Osteoblast (primary cell): ENCODE measurements around the gene PDE4B. TPM values are rescaled to one million over a fixed set of nuclear protein-coding genes. Genes with fewer than 3 reads are reported as not detected.

Experiments used
- DNase-seq: peaks from one replicate; pipeline ENCODE4 v3.0.0; 2011; ENCODE audit warnings: low spot score, mixed read lengths; ENCODE audit not compliant: insufficient read length; ENCODE audit errors: missing footprints
- H2AFZ ChIP-seq: 2 replicates; pipeline ENCODE4 v1.6.0; 2011; ENCODE audit warnings: mild to moderate bottlenecking, low read length
- H3K27ac ChIP-seq: 2 replicates; pipeline ENCODE4 v1.5.1; 2011; ENCODE audit warnings: mild to moderate bottlenecking, low read depth, low read length, moderate library complexity
- H3K27me3 ChIP-seq: 2 replicates; pipeline ENCODE4 v1.6.0; 2012; ENCODE audit warnings: mild to moderate bottlenecking, control low read depth, inconsistent platforms, low read length, moderate library complexity; ENCODE audit not compliant: insufficient read depth
- H3K36me3 ChIP-seq: 2 replicates; pipeline ENCODE4 v1.5.1; 2011; ENCODE audit warnings: mild to moderate bottlenecking, low read length, control low read depth, moderate library complexity; ENCODE audit not compliant: insufficient read depth
- H3K4me1 ChIP-seq: 2 replicates; pipeline ENCODE4 v1.5.1; 2011; ENCODE audit warnings: mild to moderate bottlenecking, low read length, control low read depth, moderate library complexity; ENCODE audit not compliant: insufficient read depth
- H3K4me2 ChIP-seq: 2 replicates; pipeline ENCODE4 v1.6.0; 2011; ENCODE audit warnings: mild to moderate bottlenecking, low read length; ENCODE audit not compliant: insufficient read depth
- H3K4me3 ChIP-seq: fragments of 200-600 bp; sonication (generic); 3 replicates; pipeline ENCODE4 v1.5.1; 2012; ENCODE audit warnings: mild to moderate bottlenecking, low read length, inconsistent platforms; ENCODE audit not compliant: insufficient read depth
- H3K79me2 ChIP-seq: 2 replicates; pipeline ENCODE4 v1.6.0; 2012; ENCODE audit warnings: mild to moderate bottlenecking, low read length, control low read depth, inconsistent platforms; ENCODE audit not compliant: insufficient read depth
- H3K9me3 ChIP-seq: 2 replicates; pipeline ENCODE4 v1.5.1; 2011; ENCODE audit warnings: low read depth, low read length, control low read depth
- H4K20me1 ChIP-seq: 2 replicates; pipeline ENCODE4 v1.6.0; 2012; ENCODE audit warnings: mild to moderate bottlenecking, low read length, control low read depth; ENCODE audit not compliant: insufficient read depth
- CTCF ChIP-seq: IDR thresholded peaks from 2 replicates; pipeline ENCODE4 v1.5.1; 2011; ENCODE audit warnings: mild to moderate bottlenecking, low read depth, low read length, moderate library complexity; ENCODE audit errors: extremely low read depth
- total RNA-seq: library from RNA; depleted of rRNA; stranded (reverse); fragments of >200 nt; gene quantifications from 2 replicates; pipeline ENCODE4 v1.2.3, GENCODE V29; 2012

The PDE4B gene
- total RNA-seq, 1 donor: 21.4 TPM

- Histone ChIP-seq H3K79me2 (no peaks in the 10 kb centered on the region), H3K4me1 (peaks cover 20% of the 10 kb centered on the region), H3K27ac (no peak overlapping the region), H3K9me3 (no peaks in the 10 kb centered on the region), H2AFZ (no peak overlapping the region), H3K36me3 (no peaks in the 10 kb centered on the region), H4K20me1 (no peaks in the 10 kb centered on the region), H3K27me3 (no peaks in the 10 kb centered on the region), H3K4me3 (no peak overlapping the region), H3K4me2 (no peak overlapping the region)
- TF ChIP-seq CTCF: no peak
- DNase-seq: no peak
These were observed 498.3 kb downstream of the PDE4B start for GRCh38 chr1:66290761-66291530.

- Histone ChIP-seq H3K27me3 (no peaks in the 10 kb centered on the region), H3K36me3 (no peaks in the 10 kb centered on the region), H3K4me2 (no peak overlapping the region), H3K27ac (no peak overlapping the region), H3K79me2 (no peaks in the 10 kb centered on the region), H3K9me3 (no peaks in the 10 kb centered on the region), H4K20me1 (no peaks in the 10 kb centered on the region), H3K4me1 (peaks cover 20% of the 10 kb centered on the region), H3K4me3 (no peak overlapping the region), H2AFZ (no peak overlapping the region)
- no peak for DNase-seq
- no peak for TF ChIP-seq CTCF
These were observed 498.8 kb downstream of the PDE4B start for GRCh38 chr1:66291531-66291864.

GRCh38 chr1:66292305-66292704 is 499.6 kb downstream of the PDE4B start:
- no peaks in the 10 kb centered on the region for H3K27me3 ChIP-seq
- H3K4me1 ChIP-seq: peaks cover 20% of the 10 kb centered on the region
- H2AFZ ChIP-seq: no peak overlapping the region
- no peaks in the 10 kb centered on the region for H3K9me3 ChIP-seq
- H3K4me2 ChIP-seq: no peak overlapping the region
- no peaks in the 10 kb centered on the region for H3K79me2 ChIP-seq
- no peak overlapping the region for H3K4me3 ChIP-seq
- no peak overlapping the region for H3K27ac ChIP-seq
- no peak for TF ChIP-seq CTCF
- DNase-seq: no peak
- no peaks in the 10 kb centered on the region for H3K36me3 ChIP-seq
- no peaks in the 10 kb centered on the region for H4K20me1 ChIP-seq

- H4K20me1 ChIP-seq: no peaks in the 10 kb centered on the region
- no peaks in the 10 kb centered on the region for H3K9me3 ChIP-seq
- TF ChIP-seq CTCF: no peak
- H3K4me3 ChIP-seq: no peak overlapping the region
- no peaks in the 10 kb centered on the region for H3K27me3 ChIP-seq
- DNase-seq: no peak
- peaks cover 20% of the 10 kb centered on the region for H3K4me1 ChIP-seq
- no peak overlapping the region for H2AFZ ChIP-seq
- H3K4me2 ChIP-seq: no peak overlapping the region
- no peaks in the 10 kb centered on the region for H3K36me3 ChIP-seq
- H3K27ac ChIP-seq: no peak overlapping the region
- no peaks in the 10 kb centered on the region for H3K79me2 ChIP-seq
These were observed 500.2 kb downstream of the PDE4B start for GRCh38 chr1:66292944-66293343.
